MM.1S (cell line): Measurements from ENCODE around the gene SH3TC1.

Experiments used
- DNase-seq: peaks from one replicate; pipeline ENCODE4 v3.0.0-alpha.2; 2015
- H2AFZ ChIP-seq: fragments of 300-600 bp; sonication (generic); 2 replicates; pipeline ENCODE4 v1.6.0; 2016; ENCODE audit warnings: antibody characterized with exemption, low read length
- H3F3A ChIP-seq: fragments of 300-600 bp; sonication (generic); 2 replicates; pipeline ENCODE4 v1.6.1; 2016; ENCODE audit warnings: mild to moderate bottlenecking, antibody characterized with exemption, low read length, moderate library complexity, mixed read lengths; ENCODE audit not compliant: insufficient read depth
- H3K27ac ChIP-seq: fragments of 300-600 bp; sonication (generic); 2 replicates; pipeline ENCODE4 v1.5.1; 2016; ENCODE audit warnings: mild to moderate bottlenecking, low read length
- H3K27me3 ChIP-seq: fragments of 300-600 bp; sonication (generic); replicated peaks from 2 replicates; pipeline ENCODE4 v1.6.0; 2016; ENCODE audit warnings: low read length; ENCODE audit not compliant: insufficient read depth
- H3K36me3 ChIP-seq: fragments of 300-600 bp; sonication (generic); replicated peaks from 2 replicates; pipeline ENCODE4 v1.6.1; 2016; ENCODE audit warnings: mild to moderate bottlenecking, low read length, mixed read lengths; ENCODE audit not compliant: insufficient read depth
- H3K4me1 ChIP-seq: fragments of 300-600 bp; sonication (generic); 2 replicates; pipeline ENCODE4 v1.6.1; 2016; ENCODE audit warnings: low read length, mixed read lengths
- H3K4me2 ChIP-seq: fragments of 300-600 bp; sonication (generic); 2 replicates; pipeline ENCODE4 v1.6.0; 2016; ENCODE audit warnings: low read depth, low read length
- H3K4me3 ChIP-seq: fragments of 300-600 bp; sonication (generic); 2 replicates; pipeline ENCODE4 v1.5.1; 2016; ENCODE audit warnings: low read length, mixed read lengths
- H3K79me2 ChIP-seq: fragments of 300-600 bp; sonication (generic); 2 replicates; pipeline ENCODE4 v1.6.1; 2016; ENCODE audit warnings: mixed run types, low read length, mixed read lengths
- H3K9ac ChIP-seq: fragments of 300-600 bp; sonication (generic); 2 replicates; pipeline ENCODE4 v1.6.1; 2016; ENCODE audit warnings: low read length, mixed read lengths
- H3K9me2 ChIP-seq: fragments of 300-600 bp; sonication (generic); replicated peaks from 2 replicates; pipeline ENCODE4 v1.6.1; 2016; ENCODE audit warnings: mild to moderate bottlenecking, low read length, mixed read lengths; ENCODE audit not compliant: insufficient read depth
- H3K9me3 ChIP-seq: fragments of 300-600 bp; sonication (generic); replicated peaks from 2 replicates; pipeline ENCODE4 v1.6.1; 2016; ENCODE audit warnings: mild to moderate bottlenecking, low read length, mixed read lengths; ENCODE audit not compliant: insufficient read depth
- H4K20me1 ChIP-seq: fragments of 300-600 bp; sonication (generic); 2 replicates; pipeline ENCODE4 v1.6.1; 2016; ENCODE audit warnings: mild to moderate bottlenecking, low read length, moderate library complexity, mixed read lengths; ENCODE audit not compliant: insufficient read depth
- CTCF ChIP-seq: fragments of 300-600 bp; sonication (generic); IDR thresholded peaks from 2 replicates; pipeline ENCODE4 v1.5.1; 2016; ENCODE audit warnings: antibody characterized with exemption, low read length, mixed read lengths
- EZH2 ChIP-seq: fragments of 300-600 bp; sonication (generic); optimal IDR thresholded peaks from 2 replicates; pipeline ENCODE3; 2017; ENCODE audit warnings: low read depth, mild to moderate bottlenecking, antibody characterized with exemption, low read length, mixed read lengths
- EZH2phosphoT487 ChIP-seq: fragments of 300-600 bp; sonication (generic); IDR thresholded peaks from 2 replicates; pipeline ENCODE4 v1.6.1; 2018; ENCODE audit warnings: antibody characterized with exemption, low read length

The SH3TC1 gene

GRCh38 chr4:8220661-8221450, 21.8 kb downstream of the SH3TC1 start:
- Histone ChIP-seq H3K27me3 (peaks cover 8% of the 10 kb centered on the region; the same call in 1 of the 2 replicates), H3K9ac (no peak overlapping the region), H3K9me2 (no peaks in the 10 kb centered on the region), H3K79me2 (no peaks in the 10 kb centered on the region), H3K27ac (no peak overlapping the region), H3K4me3 (no peak overlapping the region), H3K9me3 (no peaks in the 10 kb centered on the region), H4K20me1 (no peaks in the 10 kb centered on the region), H3K4me2 (no peak overlapping the region), H3K4me1 (0 out of 2 replicates have a peak, but pooled peaks cover 6% of the 10 kb centered on the region), H3K36me3 (no peaks in the 10 kb centered on the region), H3F3A (no peaks in the 10 kb centered on the region), H2AFZ (no peak overlapping the region)
- TF ChIP-seq EZH2 (no peak), CTCF (no peak), EZH2phosphoT487 (no peak)
- no peak for DNase-seq

GRCh38 chr4:8221476-8221875, 22.4 kb downstream of the SH3TC1 start:
- no peak overlapping the region for H3K4me3 ChIP-seq
- H3K4me2 ChIP-seq = no peak overlapping the region
- H3K79me2 ChIP-seq = no peaks in the 10 kb centered on the region
- TF ChIP-seq EZH2 (no peak), CTCF (no peak), EZH2phosphoT487 (no peak)
- 0 out of 2 replicates have a peak, but pooled peaks cover 6% of the 10 kb centered on the region for H3K4me1 ChIP-seq
- H3K27ac ChIP-seq = no peak overlapping the region; the same call in 1 of the 2 replicates
- no peaks in the 10 kb centered on the region for H3K36me3 ChIP-seq
- H2AFZ ChIP-seq = no peak overlapping the region
- H3K9ac ChIP-seq = no peak overlapping the region
- no peaks in the 10 kb centered on the region for H3F3A ChIP-seq
- DNase-seq = no peak
- no peaks in the 10 kb centered on the region for H3K9me2 ChIP-seq
- no peaks in the 10 kb centered on the region for H3K9me3 ChIP-seq
- peaks cover 5% of the 10 kb centered on the region; the same call in 1 of the 2 replicates for H3K27me3 ChIP-seq
- H4K20me1 ChIP-seq = no peaks in the 10 kb centered on the region

GRCh38 chr4:8221985-8222384, 22.9 kb downstream of the SH3TC1 start:
- Histone ChIP-seq H3K9ac (no peak overlapping the region), H3K9me2 (no peaks in the 10 kb centered on the region), H3K4me3 (no peak overlapping the region), H2AFZ (no peak overlapping the region), H3K4me1 (0 out of 2 replicates have a peak, but pooled peaks cover 6% of the 10 kb centered on the region), H3K27me3 (peaks cover 5% of the 10 kb centered on the region; the same call in 1 of the 2 replicates), H3K27ac (no peak overlapping the region), H3K36me3 (no peaks in the 10 kb centered on the region), H3K4me2 (no peak overlapping the region), H3K9me3 (no peaks in the 10 kb centered on the region), H4K20me1 (no peaks in the 10 kb centered on the region), H3F3A (no peaks in the 10 kb centered on the region), H3K79me2 (no peaks in the 10 kb centered on the region)
- no peak for DNase-seq
- TF ChIP-seq EZH2phosphoT487 (no peak), EZH2 (no peak), CTCF (no peak)
